ENCODE measurements around the gene CAMP.
"Not testable (repeated sequence)": the region's sequence is repeated elsewhere in the genome, so short reads cannot be mapped to it uniquely, and the experiment has no call there.

The CAMP gene

GRCh38 chr3:48270306-48270705 lies 47.0 kb downstream of the CAMP start:
- no peak for DNase-seq (ENCODE audit: low spot score)
- TF ChIP-seq CTCF (IDR thresholded peaks at IDR 0.05; ENCODE audit: extremely low read depth, missing control alignments): no peak

GRCh38 chr3:48271223-48271622 lies 47.9 kb downstream of the CAMP start:
- not testable (repeated sequence) for DNase-seq (ENCODE audit: low spot score)

- no peak for TF ChIP-seq CTCF (IDR thresholded peaks at IDR 0.05; ENCODE audit: extremely low read depth, missing control alignments)
- DNase-seq (ENCODE audit: low spot score): no peak
Observed at GRCh38 chr3:48271763-48272498, 48.6 kb downstream of the CAMP start.

GRCh38 chr3:48273594-48274211 lies 50.4 kb downstream of the CAMP start:
- TF ChIP-seq CTCF (IDR thresholded peaks at IDR 0.05; ENCODE audit: extremely low read depth, missing control alignments): peak; percentile 85
- peak; percentile 83 for DNase-seq (ENCODE audit: low spot score)

- no peak for DNase-seq (ENCODE audit: low spot score)
- TF ChIP-seq CTCF (IDR thresholded peaks at IDR 0.05; ENCODE audit: extremely low read depth, missing control alignments): no peak
Observed at GRCh38 chr3:48274452-48274851, 51.2 kb downstream of the CAMP start.
